Adrenal gland (tissue), 12 donors: ENCODE measurements around the gene LRRC8E. TPM values are rescaled to one million over a fixed set of nuclear protein-coding genes. Genes with fewer than 3 reads are reported as not detected.
A peak's percentile ranks its signal among the peaks of the same experiment; 100 is the strongest.

Experiments used
- DNase-seq, 7 donors: peaks; one replicate each; pipeline ENCODE4 v3.0.0-alpha.2; 2019 to 2020
- H3K27ac ChIP-seq, 5 donors: fragments of 200-600 bp; sonication (generic) in 4 of 5; 1 replicate in 3 of 5; 2 replicates in 2 of 5; pipeline versions ENCODE4 v1.5.1 to v1.8.0; 2016 to 2020; ENCODE audit warnings: mild to moderate bottlenecking in 1 of 5
- H3K27me3 ChIP-seq: fragments of 200-600 bp; 2 replicates; pipeline ENCODE4 v1.8.0; 2021
- H3K36me3 ChIP-seq, 2 donors: fragments of 200-600 bp; replicated peaks in 1 of 2; 1 replicate in 1 of 2; 2 replicates in 1 of 2; pipeline versions ENCODE4 v1.5.1 to v1.8.0; 2018 to 2022
- H3K4me1 ChIP-seq, 2 donors: fragments of 200-600 bp; replicated peaks in 1 of 2; 1 replicate in 1 of 2; 2 replicates in 1 of 2; pipeline versions ENCODE4 v1.5.1 to v1.8.0; 2018 to 2021
- H3K4me3 ChIP-seq, 4 donors: fragments of 200-600 bp; sonication (generic) in 3 of 4; one replicate each; pipeline ENCODE4 v1.5.1; 2016 to 2018
- H3K9me3 ChIP-seq, 3 donors: fragments of 200-600 bp; sonication (generic) in 1 of 3; replicated peaks in 1 of 3; 1 replicate in 2 of 3; 2 replicates in 1 of 3; pipeline versions ENCODE4 v1.5.1 to v1.8.0; 2016 to 2021
- POLR2A ChIP-seq, 2 donors: fragments of 450-650 bp; IDR thresholded peaks; one replicate each; pipeline ENCODE4 v1.6.1; 2017; ENCODE audit warnings: antibody characterized with exemption in 2 of 2, mild to moderate bottlenecking in 2 of 2, moderate library complexity in 1 of 2
- WGBS, 4 donors: extraction: QIAGEN DNeasy Blood & Tissue Kit in 2 of 4; methylation state at CpG; one replicate each; pipeline versions ENCODE4 v1.1.5 to v1.1.7; 2013 to 2017; 5-methylcytosine and 5-hydroxymethylcytosine counted together
- intact Hi-C, 2 donors: fragments of 100-400 bp; cut with DNase I; formaldehyde crosslinking; loops; one replicate each; pipeline versions ENCODE4 v1.14.1 to v1.15.0; 2022 to 2023
- polyA plus RNA-seq, 3 donors: library from polyadenylated mRNA; stranded (reverse); fragments of 200-250 nt in 2 of 3; fragments of 350-450 nt in 1 of 3; fragmentation: Illumina TruSeq in 1 of 3; extraction: RNeasy Lipid Tissue Mini Kit (QIAGEN cat#74804) in 1 of 3; gene quantifications; one replicate each; pipeline ENCODE4 v1.2.3, GENCODE V29; 2013 to 2014
- total RNA-seq, 9 donors: library from RNA; depleted of rRNA in 4 of 9; stranded (reverse); fragments of >200 nt in 4 of 9; fragments of 120-200 nt in 1 of 9; fragmentation: NEBNext Ultra II Directional in 1 of 9; extraction: Animal tissue kit (Norgen Biotek cat#: 25700) in 1 of 9; gene quantifications; one replicate each; pipeline versions ENCODE4 v1.1.0 to v1.2.4, GENCODE V29; 2013 to 2023
- TF ChIP-seq, protein P1 (sequence below), 6 experiments: fragments of 450-650 bp in 4 of 6; fragments of 200-600 bp in 2 of 6; sonication (generic) in 1 of 6; IDR thresholded peaks; 1 replicate in 5 of 6; 2 replicates in 1 of 6; pipeline versions ENCODE4 v1.5.1 to v1.8.0; 2016 to 2021; ENCODE audit warnings: antibody characterized with exemption in 6 of 6, mild to moderate bottlenecking in 2 of 6, moderate library complexity in 1 of 6
- donor health status: healthy with polysubstance abuse.
- donor health status: Bipolar disorder and iron deficiency.
- donor health status: DM: yes; HTN: yes; CAD: no.
- donor health status: DM: no; HTN: no; CAD: no.
- donor health status: DM: no; HTN: no; CAD: no.
- donor health status: DM: yes; HTN: yes; CAD: no.

Gene LRRC8E
- total and polyA plus RNA-seq, 12 donors = 0.67 to 22.9 (median 11.2) TPM

DNA sequence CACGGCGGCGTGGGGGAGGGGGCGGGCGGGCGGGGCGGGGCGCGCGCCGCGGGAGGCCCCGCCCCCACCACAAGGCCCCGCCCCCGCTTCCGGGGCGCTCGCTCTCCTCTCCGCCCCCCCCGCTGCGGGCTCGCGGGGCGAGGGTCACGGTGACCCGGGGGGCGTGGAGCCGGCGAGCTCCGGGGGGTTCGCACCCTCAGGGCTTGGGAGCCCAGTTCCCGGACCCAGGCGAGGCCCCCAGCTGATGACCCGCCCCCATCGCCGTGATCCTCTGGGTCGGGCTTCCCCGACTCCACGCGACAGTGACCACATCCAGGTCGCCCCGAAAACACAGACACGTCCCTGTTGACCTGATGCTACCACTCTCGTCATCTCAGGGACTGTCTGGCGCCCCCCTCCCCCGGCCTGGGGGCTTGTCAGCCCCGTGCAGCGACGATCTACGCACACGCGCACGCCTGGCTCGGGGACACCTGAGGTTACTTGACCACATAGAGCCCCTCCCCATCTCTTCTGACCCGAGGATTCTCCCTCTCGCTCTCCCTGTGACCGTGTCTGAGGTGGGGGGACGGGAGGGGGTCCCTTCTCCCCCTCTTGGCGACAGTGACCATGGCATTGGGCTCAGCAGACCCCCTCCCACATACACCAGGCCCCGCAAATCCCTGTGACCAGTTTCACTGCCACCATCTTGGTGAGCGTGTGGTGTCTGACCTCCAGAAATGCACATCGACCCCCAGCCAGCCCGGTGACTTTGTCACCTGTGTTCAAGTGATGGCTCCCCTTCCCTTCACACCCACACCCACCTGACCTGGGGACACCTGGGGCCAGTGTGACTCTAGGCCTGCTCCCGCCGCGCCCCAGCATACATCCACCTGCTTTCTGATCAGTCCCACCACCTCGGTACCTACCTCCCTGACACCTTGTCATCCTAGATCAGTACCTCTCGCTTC, 16.0 kb downstream of the LRRC8E start:
- no peaks in the 10 kb centered on the region for H3K9me3 ChIP-seq
- H3K27ac ChIP-seq = peak overlapping the region in 4 of 5 donors; percentile 49 to 92 (median 86)
- H3K4me3 ChIP-seq = peak overlapping the region; percentile 33 to 94 (median 75)
- no peaks in the 10 kb centered on the region for H3K36me3 ChIP-seq
- no peaks in the 10 kb centered on the region for H3K27me3 ChIP-seq
- intact Hi-C loops = loop anchor here in 1 of 2 donors (5.0 kb wide), 1 partner anchor 42 kb away; no protein-coding TSS in a partner anchor
- no peak for TF ChIP-seq POLR2A (IDR thresholded peaks at IDR 0.05)
- TF ChIP-seq, protein P1, sequence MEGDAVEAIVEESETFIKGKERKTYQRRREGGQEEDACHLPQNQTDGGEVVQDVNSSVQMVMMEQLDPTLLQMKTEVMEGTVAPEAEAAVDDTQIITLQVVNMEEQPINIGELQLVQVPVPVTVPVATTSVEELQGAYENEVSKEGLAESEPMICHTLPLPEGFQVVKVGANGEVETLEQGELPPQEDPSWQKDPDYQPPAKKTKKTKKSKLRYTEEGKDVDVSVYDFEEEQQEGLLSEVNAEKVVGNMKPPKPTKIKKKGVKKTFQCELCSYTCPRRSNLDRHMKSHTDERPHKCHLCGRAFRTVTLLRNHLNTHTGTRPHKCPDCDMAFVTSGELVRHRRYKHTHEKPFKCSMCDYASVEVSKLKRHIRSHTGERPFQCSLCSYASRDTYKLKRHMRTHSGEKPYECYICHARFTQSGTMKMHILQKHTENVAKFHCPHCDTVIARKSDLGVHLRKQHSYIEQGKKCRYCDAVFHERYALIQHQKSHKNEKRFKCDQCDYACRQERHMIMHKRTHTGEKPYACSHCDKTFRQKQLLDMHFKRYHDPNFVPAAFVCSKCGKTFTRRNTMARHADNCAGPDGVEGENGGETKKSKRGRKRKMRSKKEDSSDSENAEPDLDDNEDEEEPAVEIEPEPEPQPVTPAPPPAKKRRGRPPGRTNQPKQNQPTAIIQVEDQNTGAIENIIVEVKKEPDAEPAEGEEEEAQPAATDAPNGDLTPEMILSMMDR (IDR thresholded peaks at IDR 0.05) = no peak
- peaks cover 20 to 44% of the 10 kb centered on the region in 2 donors for H3K4me1 ChIP-seq
- peak; percentile 50 to 79 (median 66) for DNase-seq
- 9 to 48% (median 22%) methylated on average over 14 to 63 of the region's 68 CpGs for WGBS, 4 donors

- H3K36me3 ChIP-seq = peaks cover 0 to 7% of the 10 kb centered on the region in 2 donors
- no peaks in the 10 kb centered on the region for H3K27me3 ChIP-seq
- H3K27ac ChIP-seq = no peak overlapping the region
- TF ChIP-seq, protein P1 (IDR thresholded peaks at IDR 0.05) = no peak
- no peak for TF ChIP-seq POLR2A (IDR thresholded peaks at IDR 0.05)
- WGBS, 4 donors = 61 to 74% (median 68%) methylated on average over 5 to 10 of the region's 10 CpGs
- intact Hi-C loops = no loop called here
- peaks cover 20 to 44% of the 10 kb centered on the region in 2 donors for H3K4me1 ChIP-seq
- peak in 5 of 7 donors; percentile 34 to 57 (median 42) for DNase-seq
- no peaks in the 10 kb centered on the region for H3K9me3 ChIP-seq
- peak overlapping the region in 1 of 4 donors; percentile 94 for H3K4me3 ChIP-seq
Observed at GRCh38 chr19:7905268-7905667, 17.0 kb downstream of the LRRC8E start.

DNA sequence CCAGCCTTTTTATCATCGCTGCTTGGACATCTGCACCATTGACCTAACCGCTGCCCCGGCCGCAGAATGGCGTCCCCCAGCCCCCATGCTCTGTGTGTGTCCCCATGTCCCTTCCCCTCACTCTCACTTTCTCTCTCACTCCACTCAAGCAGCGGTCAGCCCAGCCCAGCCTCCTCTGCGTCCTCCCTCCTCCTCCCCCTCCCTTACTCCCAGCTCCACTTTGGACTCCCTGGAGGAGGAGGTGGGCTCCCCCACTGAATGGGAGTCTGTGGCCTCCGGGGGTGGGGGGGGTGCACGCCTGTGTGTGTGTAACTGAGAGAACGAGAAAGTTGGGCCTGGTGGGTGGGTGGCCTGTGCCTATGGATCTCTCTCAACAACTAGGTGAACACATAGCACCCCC, 17.5 kb downstream of the LRRC8E start:
- Histone ChIP-seq H3K36me3 (peaks cover 0 to 13% of the 10 kb centered on the region in 2 donors), H3K4me1 (peaks cover 20 to 44% of the 10 kb centered on the region in 2 donors), H3K27me3 (no peaks in the 10 kb centered on the region), H3K9me3 (no peaks in the 10 kb centered on the region), H3K4me3 (no peak overlapping the region), H3K27ac (no peak overlapping the region)
- 82 to 89% (median 86%) methylated on average over 8 to 10 of the region's 10 CpGs for WGBS, 4 donors
- intact Hi-C loops = no loop called here
- no peak for TF ChIP-seq POLR2A (IDR thresholded peaks at IDR 0.05)
- TF ChIP-seq, protein P1 (IDR thresholded peaks at IDR 0.05) = no peak
- peak in 4 of 7 donors; percentile 25 to 63 (median 31) for DNase-seq

DNA sequence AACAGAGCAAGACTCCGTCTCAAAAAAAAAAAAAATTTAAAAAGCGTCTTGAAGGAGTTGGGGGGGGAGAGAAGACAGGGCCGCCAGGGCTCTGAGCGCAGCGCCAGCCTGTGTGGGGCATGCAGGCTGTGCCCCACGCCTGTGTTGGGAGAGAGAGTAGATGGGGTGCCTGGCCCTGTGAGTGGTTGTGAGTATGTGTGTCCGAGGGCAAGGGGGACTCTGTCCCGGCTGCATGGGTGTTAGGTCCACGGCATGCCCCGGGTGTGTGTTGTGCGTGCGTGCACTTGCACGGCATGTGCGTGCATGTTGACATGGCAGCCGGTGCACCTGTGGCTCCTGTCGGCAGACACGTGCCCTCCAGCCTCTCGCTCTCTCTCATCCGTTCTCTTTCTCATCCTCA, 18.8 kb downstream of the LRRC8E start:
- peak in 2 of 7 donors; percentile 22 to 57 for DNase-seq
- H3K27ac ChIP-seq = no peak overlapping the region
- intact Hi-C loops = no loop called here
- no peak for TF ChIP-seq POLR2A (IDR thresholded peaks at IDR 0.05)
- TF ChIP-seq, protein P1 (IDR thresholded peaks at IDR 0.05) = no peak
- H3K36me3 ChIP-seq = peaks cover 0 to 25% of the 10 kb centered on the region in 2 donors
- no peaks in the 10 kb centered on the region for H3K27me3 ChIP-seq
- no peak overlapping the region for H3K4me3 ChIP-seq
- no peaks in the 10 kb centered on the region for H3K9me3 ChIP-seq
- 88 to 95% (median 91%) methylated on average over 19 of the region's 19 CpGs for WGBS, 4 donors
- peaks cover 20 to 44% of the 10 kb centered on the region in 2 donors for H3K4me1 ChIP-seq
